Osteocyte (in vitro differentiated cells): ENCODE data around the gene GBGT1. TPM values are rescaled to one million over a fixed set of nuclear protein-coding genes. Genes with fewer than 3 reads are reported as not detected.
"Not testable (repeated sequence)": the region's sequence is repeated elsewhere in the genome, so short reads cannot be mapped to it uniquely, and the experiment has no call there.

ENCODE experiments used
- DNase-seq: peaks from one replicate; pipeline ENCODE4 v3.0.0; 2021; ENCODE audit warnings: mixed read lengths; ENCODE audit not compliant: unreplicated experiment; ENCODE audit errors: extremely low spot score
- H3K27ac Mint-ChIP-seq: one replicate; pipeline ENCODE4 v1.8.0; 2021; ENCODE audit warnings: mild to moderate bottlenecking, mixed read lengths; ENCODE audit not compliant: unreplicated experiment
- H3K27me3 Mint-ChIP-seq: one replicate; pipeline ENCODE4 v1.8.0; 2021; ENCODE audit warnings: mixed read lengths; ENCODE audit not compliant: unreplicated experiment
- H3K36me3 Mint-ChIP-seq: one replicate; pipeline ENCODE4 v1.8.0; 2021; ENCODE audit warnings: mixed read lengths; ENCODE audit not compliant: unreplicated experiment
- H3K4me1 Mint-ChIP-seq: one replicate; pipeline ENCODE4 v1.8.0; 2021; ENCODE audit warnings: mixed read lengths; ENCODE audit not compliant: unreplicated experiment
- H3K4me3 Mint-ChIP-seq: one replicate; pipeline ENCODE4 v1.8.0; 2021; ENCODE audit warnings: mild to moderate bottlenecking, moderate library complexity, mixed read lengths; ENCODE audit not compliant: unreplicated experiment
- H3K9me3 Mint-ChIP-seq: one replicate; pipeline ENCODE4 v1.8.0; 2021; ENCODE audit warnings: mixed read lengths; ENCODE audit not compliant: unreplicated experiment
- total RNA-seq: library from RNA; stranded (reverse); gene quantifications from 2 replicates; pipeline ENCODE4 v1.2.1, GENCODE V29; 2021
- TF ChIP-seq, protein P1 (sequence below): fragments of 200-600 bp; sonication (generic); IDR thresholded peaks from 2 replicates; pipeline ENCODE4 v1.5.0; 2021; ENCODE audit warnings: antibody characterized with exemption, mild to moderate bottlenecking, moderate library complexity

Gene GBGT1
- total RNA-seq, 1 donor from 2014 or later, result 4.1 TPM

GRCh38 chr9:133207540-133208170 is 43.9 kb upstream of the GBGT1 start:
- Mint-ChIP-seq H3K9me3 (peaks cover 4% of the 10 kb centered on the region), H3K4me1 (no peaks in the 10 kb centered on the region), H3K4me3 (no peak overlapping the region), H3K36me3 (no peaks in the 10 kb centered on the region), H3K27ac (no peak overlapping the region), H3K27me3 (peaks cover 21% of the 10 kb centered on the region)
- TF ChIP-seq, protein P1, sequence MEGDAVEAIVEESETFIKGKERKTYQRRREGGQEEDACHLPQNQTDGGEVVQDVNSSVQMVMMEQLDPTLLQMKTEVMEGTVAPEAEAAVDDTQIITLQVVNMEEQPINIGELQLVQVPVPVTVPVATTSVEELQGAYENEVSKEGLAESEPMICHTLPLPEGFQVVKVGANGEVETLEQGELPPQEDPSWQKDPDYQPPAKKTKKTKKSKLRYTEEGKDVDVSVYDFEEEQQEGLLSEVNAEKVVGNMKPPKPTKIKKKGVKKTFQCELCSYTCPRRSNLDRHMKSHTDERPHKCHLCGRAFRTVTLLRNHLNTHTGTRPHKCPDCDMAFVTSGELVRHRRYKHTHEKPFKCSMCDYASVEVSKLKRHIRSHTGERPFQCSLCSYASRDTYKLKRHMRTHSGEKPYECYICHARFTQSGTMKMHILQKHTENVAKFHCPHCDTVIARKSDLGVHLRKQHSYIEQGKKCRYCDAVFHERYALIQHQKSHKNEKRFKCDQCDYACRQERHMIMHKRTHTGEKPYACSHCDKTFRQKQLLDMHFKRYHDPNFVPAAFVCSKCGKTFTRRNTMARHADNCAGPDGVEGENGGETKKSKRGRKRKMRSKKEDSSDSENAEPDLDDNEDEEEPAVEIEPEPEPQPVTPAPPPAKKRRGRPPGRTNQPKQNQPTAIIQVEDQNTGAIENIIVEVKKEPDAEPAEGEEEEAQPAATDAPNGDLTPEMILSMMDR, result no peak
- peak; percentile 70 for DNase-seq

GRCh38 chr9:133207021-133207531 is 43.4 kb upstream of the GBGT1 start:
- H3K4me3 Mint-ChIP-seq, result no peak overlapping the region
- TF ChIP-seq, protein P1, result no peak
- H3K4me1 Mint-ChIP-seq, result no peaks in the 10 kb centered on the region
- H3K27ac Mint-ChIP-seq, result no peak overlapping the region
- DNase-seq, result no peak
- peaks cover 22% of the 10 kb centered on the region for H3K27me3 Mint-ChIP-seq
- peaks cover 4% of the 10 kb centered on the region for H3K9me3 Mint-ChIP-seq
- no peaks in the 10 kb centered on the region for H3K36me3 Mint-ChIP-seq

GRCh38 chr9:133205996-133206931 is 42.5 kb upstream of the GBGT1 start:
- TF ChIP-seq, protein P1, result no peak
- Mint-ChIP-seq H3K27me3 (peaks cover 22% of the 10 kb centered on the region), H3K4me3 (no peak overlapping the region), H3K4me1 (no peaks in the 10 kb centered on the region), H3K27ac (no peak overlapping the region), H3K9me3 (no peaks in the 10 kb centered on the region), H3K36me3 (no peaks in the 10 kb centered on the region)
- peak; percentile 80 for DNase-seq

DNA sequence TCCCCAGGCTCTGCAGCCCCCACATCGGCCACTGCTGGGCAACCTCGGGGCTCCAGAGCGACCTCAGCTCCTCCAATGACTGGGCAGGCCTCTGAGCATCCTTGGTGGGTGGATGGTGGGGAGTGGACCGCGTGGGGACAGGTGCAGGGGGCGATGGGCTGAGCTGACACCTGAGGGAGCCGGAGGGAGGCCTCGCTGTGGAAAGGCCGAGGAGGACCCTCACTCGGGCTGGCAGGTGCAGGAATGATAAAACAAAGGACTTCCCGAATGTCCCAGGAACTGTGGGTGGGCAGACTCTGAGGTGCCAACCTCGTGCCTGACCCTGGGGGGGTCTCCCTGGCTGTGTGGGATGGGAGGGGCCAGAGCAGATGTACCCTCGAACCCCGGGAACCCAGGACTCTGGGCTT is 41.8 kb upstream of the GBGT1 start:
- DNase-seq, result peak; percentile 74
- H3K36me3 Mint-ChIP-seq, H3K27ac Mint-ChIP-seq, H3K4me3 Mint-ChIP-seq, H3K4me1 Mint-ChIP-seq, H3K9me3 Mint-ChIP-seq: not testable (repeated sequence)
- H3K27me3 Mint-ChIP-seq, result peaks cover 16% of the 10 kb centered on the region

- Mint-ChIP-seq H3K27me3 (peaks cover 11% of the 10 kb centered on the region), H3K36me3 (no peaks in the 10 kb centered on the region), H3K27ac (no peak overlapping the region), H3K4me1 (no peaks in the 10 kb centered on the region), H3K9me3 (no peaks in the 10 kb centered on the region), H3K4me3 (no peak overlapping the region)
- DNase-seq, result peak; percentile 74
- TF ChIP-seq, protein P1, result no peak
Observed at GRCh38 chr9:133204993-133205336, 41.3 kb upstream of the GBGT1 start.
